ENCODE data around the gene RPL18A.

The RPL18A gene

GRCh38 chr19:17830567-17831418, 28.9 kb upstream of the RPL18A start:
- Histone ChIP-seq H3K4me2 (ENCODE audit: insufficient read depth, low read length) (no peak overlapping the region), H4K20me1 (ENCODE audit: insufficient read depth, low read length) (no peaks in the 10 kb centered on the region), H3K27ac (ENCODE audit: low read length) (no peak overlapping the region), H3K9ac (ENCODE audit: low read depth, low read length) (no peak overlapping the region), H2AFZ (ENCODE audit: low read depth, low read length) (no peak overlapping the region), H3K9me3 (ENCODE audit: insufficient read depth, low read length, severe bottlenecking) (no peaks in the 10 kb centered on the region), H3K79me2 (ENCODE audit: insufficient read depth, low read length) (no peaks in the 10 kb centered on the region), H3K36me3 (ENCODE audit: insufficient read depth, low read length) (0 out of 2 replicates have a peak, but pooled peaks cover 3% of the 10 kb centered on the region), H3K4me1 (ENCODE audit: insufficient read depth, low read length) (no peaks in the 10 kb centered on the region), H3K4me3 (ENCODE audit: low read depth in 1 of 2, low read length in 2 of 2) (no peak overlapping the region), H3K27me3 (ENCODE audit: insufficient read depth, low read length, poor library complexity) (no peaks in the 10 kb centered on the region)
- peak; percentile 52 for DNase-seq
- TF ChIP-seq EZH2 (IDR thresholded peaks at IDR 0.05; ENCODE audit: borderline replicate concordance, low read depth, low read length, severe bottlenecking), result no peak
- no peak for TF ChIP-seq CTCF (IDR thresholded peaks at IDR 0.05; ENCODE audit: borderline replicate concordance, extremely low read depth, low read length, poor library complexity, severe bottlenecking)
- ATAC-seq (ENCODE audit: insufficient read depth, low read depth), result peak; percentile 61

- no peak overlapping the region for H3K9ac ChIP-seq (ENCODE audit: low read depth, low read length)
- H3K9me3 ChIP-seq (ENCODE audit: insufficient read depth, low read length, severe bottlenecking), result no peaks in the 10 kb centered on the region
- TF ChIP-seq CTCF (IDR thresholded peaks at IDR 0.05; ENCODE audit: borderline replicate concordance, extremely low read depth, low read length, poor library complexity, severe bottlenecking) (no peak), EZH2 (IDR thresholded peaks at IDR 0.05; ENCODE audit: borderline replicate concordance, low read depth, low read length, severe bottlenecking) (no peak)
- H4K20me1 ChIP-seq (ENCODE audit: insufficient read depth, low read length), result no peaks in the 10 kb centered on the region
- DNase-seq, result no peak
- no peak for ATAC-seq (ENCODE audit: insufficient read depth, low read depth)
- no peak overlapping the region for H3K27ac ChIP-seq (ENCODE audit: low read length)
- H3K4me1 ChIP-seq (ENCODE audit: insufficient read depth, low read length), result no peaks in the 10 kb centered on the region
- no peaks in the 10 kb centered on the region for H3K79me2 ChIP-seq (ENCODE audit: insufficient read depth, low read length)
- H2AFZ ChIP-seq (ENCODE audit: low read depth, low read length), result no peak overlapping the region
- H3K36me3 ChIP-seq (ENCODE audit: insufficient read depth, low read length), result 0 out of 2 replicates have a peak, but pooled peaks cover 3% of the 10 kb centered on the region
- no peak overlapping the region for H3K4me3 ChIP-seq (ENCODE audit: low read depth in 1 of 2, low read length in 2 of 2)
- H3K4me2 ChIP-seq (ENCODE audit: insufficient read depth, low read length), result no peak overlapping the region
- no peaks in the 10 kb centered on the region for H3K27me3 ChIP-seq (ENCODE audit: insufficient read depth, low read length, poor library complexity)
These were observed 28.3 kb upstream of the RPL18A start for GRCh38 chr19:17831419-17831888.

- DNase-seq (no peak), ATAC-seq (ENCODE audit: insufficient read depth, low read depth) (no peak)
- no peaks in the 10 kb centered on the region for H4K20me1 ChIP-seq (ENCODE audit: insufficient read depth, low read length)
- H3K27ac ChIP-seq (ENCODE audit: low read length), result no peak overlapping the region
- H3K36me3 ChIP-seq (ENCODE audit: insufficient read depth, low read length), result 0 out of 2 replicates have a peak, but pooled peaks cover 3% of the 10 kb centered on the region
- no peak overlapping the region for H3K4me2 ChIP-seq (ENCODE audit: insufficient read depth, low read length)
- no peaks in the 10 kb centered on the region for H3K4me1 ChIP-seq (ENCODE audit: insufficient read depth, low read length)
- H3K4me3 ChIP-seq (ENCODE audit: low read depth in 1 of 2, low read length in 2 of 2), result no peak overlapping the region
- no peaks in the 10 kb centered on the region for H3K9me3 ChIP-seq (ENCODE audit: insufficient read depth, low read length, severe bottlenecking)
- no peak overlapping the region for H3K9ac ChIP-seq (ENCODE audit: low read depth, low read length)
- TF ChIP-seq EZH2 (IDR thresholded peaks at IDR 0.05; ENCODE audit: borderline replicate concordance, low read depth, low read length, severe bottlenecking) (no peak), CTCF (IDR thresholded peaks at IDR 0.05; ENCODE audit: borderline replicate concordance, extremely low read depth, low read length, poor library complexity, severe bottlenecking) (no peak)
- H3K27me3 ChIP-seq (ENCODE audit: insufficient read depth, low read length, poor library complexity), result no peaks in the 10 kb centered on the region
- no peak overlapping the region for H2AFZ ChIP-seq (ENCODE audit: low read depth, low read length)
- no peaks in the 10 kb centered on the region for H3K79me2 ChIP-seq (ENCODE audit: insufficient read depth, low read length)
These were observed 27.1 kb upstream of the RPL18A start for GRCh38 chr19:17832443-17833208.

All from DND-41 (cell line).